Smooth muscle cell (in vitro differentiated cells): ENCODE results near the gene BUD13. TPM values are rescaled to one million over a fixed set of nuclear protein-coding genes. Genes with fewer than 3 reads are reported as not detected.
A peak's percentile ranks its signal among the peaks of the same experiment; 100 is the strongest.

ENCODE experiments used
- DNase-seq: peaks from one replicate; lab custom pipeline; 2025; ENCODE audit not compliant: unreplicated experiment; lab: John Stamatoyannopoulos, UW
- H2AFZ ChIP-seq: fragments of 200-600 bp; sonication (generic); 2 replicates; pipeline ENCODE4 v1.6.0; 2016; ENCODE audit warnings: antibody characterized with exemption, low read depth, mild to moderate bottlenecking
- H3F3A ChIP-seq: fragments of 200-600 bp; sonication (generic); 2 replicates; pipeline ENCODE4 v1.6.0; 2017; ENCODE audit warnings: antibody characterized with exemption, low read depth
- H3K27ac ChIP-seq: fragments of 200-600 bp; sonication (generic); 2 replicates; pipeline ENCODE4 v1.5.1; 2016; ENCODE audit warnings: low read depth, mild to moderate bottlenecking
- H3K27me3 ChIP-seq: fragments of 200-600 bp; sonication (generic); 2 replicates; pipeline ENCODE4 v1.6.1; 2016; ENCODE audit warnings: low read depth, mild to moderate bottlenecking
- H3K36me3 ChIP-seq: fragments of 200-600 bp; sonication (generic); 2 replicates; pipeline ENCODE4 v1.5.1; 2016; ENCODE audit warnings: low read depth
- H3K4me1 ChIP-seq: fragments of 200-600 bp; sonication (generic); 2 replicates; pipeline ENCODE4 v1.5.1; 2016; ENCODE audit warnings: low read depth
- H3K4me2 ChIP-seq: fragments of 200-600 bp; sonication (generic); 2 replicates; pipeline ENCODE4 v1.6.0; 2016; ENCODE audit warnings: mild to moderate bottlenecking
- H3K4me3 ChIP-seq: fragments of 200-600 bp; sonication (generic); 2 replicates; pipeline ENCODE4 v1.5.1; 2016; ENCODE audit warnings: mild to moderate bottlenecking
- H3K79me2 ChIP-seq: fragments of 200-600 bp; sonication (generic); 2 replicates; pipeline ENCODE4 v1.6.0; 2016; ENCODE audit warnings: low read depth, mild to moderate bottlenecking
- H3K9ac ChIP-seq: fragments of 200-600 bp; sonication (generic); 2 replicates; pipeline ENCODE4 v1.6.0; 2016; ENCODE audit warnings: low read depth
- H3K9me3 ChIP-seq: fragments of 200-600 bp; sonication (generic); replicated peaks from 2 replicates; pipeline ENCODE4 v1.5.1; 2016; ENCODE audit warnings: low read depth
- H4K20me1 ChIP-seq: fragments of 200-600 bp; sonication (generic); 2 replicates; pipeline ENCODE4 v1.6.0; 2016; ENCODE audit warnings: low read depth
- WGBS: methylation state at CpG from one replicate; pipeline ENCODE4 v1.1.7; 2016; ENCODE audit warnings: low lambda C conversion rate; 5-methylcytosine and 5-hydroxymethylcytosine counted together
- polyA plus RNA-seq: library from polyadenylated mRNA; unstranded; fragments of >200 nt; fragmentation: Nextera tagmentation; extraction: Ambion mirVana; gene quantifications from 2 replicates; pipeline ENCODE4 v1.2.1, GENCODE V29; 2016
- total RNA-seq: library from RNA; depleted of rRNA; stranded (reverse); fragments of >200 nt; gene quantifications from 2 replicates; pipeline ENCODE4 v1.2.3, GENCODE V29; 2014
- TF ChIP-seq, protein P1 (sequence below): fragments of 200-600 bp; sonication (generic); IDR thresholded peaks from 2 replicates; pipeline ENCODE4 v1.5.1; 2017; ENCODE audit warnings: borderline replicate concordance, mild to moderate bottlenecking, antibody characterized with exemption; ENCODE audit not compliant: insufficient read depth, poor library complexity, severe bottlenecking

Gene BUD13
- total and polyA plus RNA-seq, 2 experiments from 2014 or later = 10.9 to 13.4 TPM

DNA sequence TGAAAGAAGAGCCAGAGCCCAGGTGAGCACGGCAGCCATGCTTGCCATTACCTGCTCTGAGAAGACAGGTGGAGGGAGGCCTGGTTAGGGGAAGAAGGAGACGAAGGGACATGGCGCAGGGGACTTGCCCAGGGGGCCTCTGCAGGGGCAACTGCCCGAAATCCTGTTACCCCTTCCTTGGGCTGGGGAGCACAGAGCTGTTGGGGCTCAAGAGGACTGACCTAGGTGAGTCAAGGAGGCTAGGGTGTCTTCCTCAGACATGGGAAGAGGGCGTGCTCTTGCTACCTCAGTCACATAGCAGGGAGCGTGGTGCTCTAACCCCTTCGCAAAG is 19.0 kb upstream of the BUD13 start, which contains the start of gene APOA5:
Gene APOA5, minus strand, starts transcription at position 67 of the 331 bp plus-strand sequence. Its CDS starts 19 bp downstream, at position 48.
- Histone ChIP-seq H2AFZ (peak within 1 kb of the TSS; percentile 68), H3K4me3 (no peak within 1 kb of the TSS), H3F3A (no peaks in the 10 kb centered on the region), H3K4me1 (peaks cover 10% of the 10 kb centered on the region), H3K27ac (no peak within 1 kb of the TSS), H3K4me2 (peak within 1 kb of the TSS; percentile 33), H3K9ac (no peak within 1 kb of the TSS), H3K9me3 (no peaks in the 10 kb centered on the region), H4K20me1 (no peaks in the 10 kb centered on the region), H3K27me3 (no peaks in the 10 kb centered on the region), H3K79me2 (peaks cover 7% of the 10 kb centered on the region), H3K36me3 (no peaks in the 10 kb centered on the region)
- TF ChIP-seq, protein P1, sequence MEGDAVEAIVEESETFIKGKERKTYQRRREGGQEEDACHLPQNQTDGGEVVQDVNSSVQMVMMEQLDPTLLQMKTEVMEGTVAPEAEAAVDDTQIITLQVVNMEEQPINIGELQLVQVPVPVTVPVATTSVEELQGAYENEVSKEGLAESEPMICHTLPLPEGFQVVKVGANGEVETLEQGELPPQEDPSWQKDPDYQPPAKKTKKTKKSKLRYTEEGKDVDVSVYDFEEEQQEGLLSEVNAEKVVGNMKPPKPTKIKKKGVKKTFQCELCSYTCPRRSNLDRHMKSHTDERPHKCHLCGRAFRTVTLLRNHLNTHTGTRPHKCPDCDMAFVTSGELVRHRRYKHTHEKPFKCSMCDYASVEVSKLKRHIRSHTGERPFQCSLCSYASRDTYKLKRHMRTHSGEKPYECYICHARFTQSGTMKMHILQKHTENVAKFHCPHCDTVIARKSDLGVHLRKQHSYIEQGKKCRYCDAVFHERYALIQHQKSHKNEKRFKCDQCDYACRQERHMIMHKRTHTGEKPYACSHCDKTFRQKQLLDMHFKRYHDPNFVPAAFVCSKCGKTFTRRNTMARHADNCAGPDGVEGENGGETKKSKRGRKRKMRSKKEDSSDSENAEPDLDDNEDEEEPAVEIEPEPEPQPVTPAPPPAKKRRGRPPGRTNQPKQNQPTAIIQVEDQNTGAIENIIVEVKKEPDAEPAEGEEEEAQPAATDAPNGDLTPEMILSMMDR = no peak
- 90% methylated on average over 7 of the region's 7 CpGs for WGBS
- no peak for DNase-seq

DNA sequence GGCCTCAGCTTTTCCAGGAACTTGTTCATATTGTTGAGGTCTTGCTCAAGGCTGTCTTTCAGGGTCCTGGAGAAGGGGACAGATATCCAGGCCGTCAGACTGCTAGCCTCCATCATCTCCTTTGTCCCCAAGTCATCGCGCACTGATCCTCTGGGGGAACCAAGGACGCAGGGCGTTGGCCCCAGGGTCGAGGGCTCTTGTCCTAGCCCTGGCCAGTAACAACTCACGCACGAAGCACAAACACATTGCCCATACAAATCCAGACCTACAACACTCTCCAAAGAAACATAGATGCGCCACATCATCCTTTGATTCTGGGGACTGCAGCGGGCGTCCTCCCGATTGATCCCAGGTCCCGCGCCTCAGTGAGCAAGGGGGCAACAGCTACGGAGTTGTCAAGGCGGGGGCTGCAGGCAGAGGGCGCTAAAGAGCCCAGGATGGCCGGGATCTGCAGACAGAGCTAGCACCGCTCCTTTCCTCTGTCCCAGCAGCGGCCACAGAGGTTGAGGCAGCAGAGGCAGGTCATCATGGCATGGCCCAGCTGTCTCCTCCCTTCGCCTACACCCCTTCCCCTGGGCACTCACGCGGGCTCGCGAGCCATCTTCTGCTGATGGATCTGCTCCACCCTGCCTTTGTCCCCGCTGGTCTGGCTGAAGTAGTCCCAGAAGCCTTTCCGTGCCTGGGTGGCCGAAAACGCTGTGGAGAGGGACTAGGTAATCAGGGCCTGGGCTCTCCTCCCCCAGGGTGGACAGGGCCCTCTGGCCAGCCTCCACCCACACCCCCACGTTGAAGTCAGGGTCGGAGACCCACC is 18.4 kb upstream of the BUD13 start:
- DNase-seq = peak; percentile 48
- H3K27me3 ChIP-seq = no peaks in the 10 kb centered on the region
- no peaks in the 10 kb centered on the region for H4K20me1 ChIP-seq
- no peak overlapping the region for H3K27ac ChIP-seq
- H2AFZ ChIP-seq = peak overlapping the region; percentile 68
- H3K9ac ChIP-seq = no peak overlapping the region
- peaks cover 12% of the 10 kb centered on the region for H3K79me2 ChIP-seq
- TF ChIP-seq, protein P1 = peak; percentile 82
- H3K36me3 ChIP-seq = no peaks in the 10 kb centered on the region
- no peaks in the 10 kb centered on the region for H3K9me3 ChIP-seq
- H3F3A ChIP-seq = no peaks in the 10 kb centered on the region
- 34% methylated on average over 31 of the region's 31 CpGs for WGBS
- peaks cover 12% of the 10 kb centered on the region for H3K4me1 ChIP-seq
- peak overlapping the region; percentile 33 for H3K4me2 ChIP-seq
- no peak overlapping the region for H3K4me3 ChIP-seq

DNA sequence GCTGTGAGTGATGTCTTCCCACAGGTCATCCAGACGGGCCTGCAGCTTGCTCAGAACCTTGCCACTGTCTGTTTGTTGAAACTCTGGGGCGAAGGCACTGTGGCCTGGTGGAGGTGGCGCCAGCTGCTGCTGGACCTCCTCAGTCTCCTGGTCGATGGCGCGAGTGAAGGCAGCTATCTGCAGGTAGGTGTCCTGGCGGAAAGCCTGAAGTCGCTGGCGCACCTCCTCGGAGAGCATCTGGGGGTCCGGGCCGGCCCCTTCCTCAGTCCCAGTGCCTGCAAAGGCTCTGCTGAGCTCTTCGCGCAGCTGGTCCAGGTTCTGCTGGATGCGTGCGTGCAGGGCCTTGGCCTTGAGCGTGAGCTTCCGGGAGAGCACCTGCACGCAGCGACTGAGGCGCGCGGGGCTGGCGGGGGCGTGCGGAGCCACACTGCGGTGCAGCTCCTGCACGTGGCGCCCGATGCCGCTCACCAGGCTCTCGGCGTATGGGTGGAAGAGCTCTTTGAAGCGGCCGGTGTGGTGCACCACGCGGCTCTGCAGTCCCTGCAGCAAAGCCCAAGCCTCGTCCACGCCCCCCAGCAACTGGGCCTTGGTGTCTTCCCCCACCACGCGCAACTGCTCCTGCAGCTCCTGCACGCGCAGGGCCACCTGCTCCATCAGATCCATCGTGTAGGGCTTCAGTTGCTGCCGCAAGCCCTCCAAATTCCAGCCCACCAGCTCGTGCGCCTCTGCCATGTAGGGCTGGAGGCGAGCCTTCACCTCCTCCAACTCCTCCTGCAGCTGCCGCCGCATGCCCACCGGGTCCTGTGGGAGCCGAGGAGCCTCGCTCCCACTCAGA is 17.6 kb upstream of the BUD13 start:
- 93% methylated on average over 52 of the region's 53 CpGs for WGBS
- H3K27me3 ChIP-seq = no peaks in the 10 kb centered on the region
- no peaks in the 10 kb centered on the region for H4K20me1 ChIP-seq
- peaks cover 13% of the 10 kb centered on the region for H3K79me2 ChIP-seq
- no peak overlapping the region for H3K4me2 ChIP-seq
- H3K4me1 ChIP-seq = peaks cover 12% of the 10 kb centered on the region
- H2AFZ ChIP-seq = no peak overlapping the region
- H3K9me3 ChIP-seq = no peaks in the 10 kb centered on the region
- TF ChIP-seq, protein P1 = no peak
- H3K27ac ChIP-seq = no peak overlapping the region
- DNase-seq = no peak
- H3F3A ChIP-seq = no peaks in the 10 kb centered on the region
- H3K4me3 ChIP-seq = no peak overlapping the region
- H3K36me3 ChIP-seq = no peaks in the 10 kb centered on the region
- H3K9ac ChIP-seq = no peak overlapping the region
